Stimulated activated CD4-positive, alpha-beta T cell treated with anti-CD3 and anti-CD28 coated beads, Interleukin-2, amount 100 ng/mL, for 4 hours (primary cell): ENCODE results near the gene TSEN2.
"Not testable (repeated sequence)": the region's sequence is repeated elsewhere in the genome, so short reads cannot be mapped to it uniquely, and the experiment has no call there.

Experiments used
- DNase-seq: peaks from one replicate; pipeline ENCODE4 v3.0.0-alpha.2; 2020; ENCODE audit warnings: low read depth

Gene TSEN2

GRCh38 chr3:12472796-12473195 lies 11.5 kb upstream of the TSEN2 start:
- no peak for DNase-seq

- no peak for DNase-seq
These were observed 10.8 kb upstream of the TSEN2 start for GRCh38 chr3:12473511-12473910.

- DNase-seq = no peak
These were observed 7.9 kb upstream of the TSEN2 start for GRCh38 chr3:12476238-12476897.

GRCh38 chr3:12477256-12477655 lies 7.0 kb upstream of the TSEN2 start:
- DNase-seq = no peak

- DNase-seq = no peak
These were observed 6.0 kb upstream of the TSEN2 start for GRCh38 chr3:12478326-12478725.

GRCh38 chr3:12479198-12479597 lies 5.1 kb upstream of the TSEN2 start:
- not testable (repeated sequence) for DNase-seq

- no peak for DNase-seq
These were observed 4.3 kb upstream of the TSEN2 start for GRCh38 chr3:12479919-12480427.

- DNase-seq = no peak
These were observed 870 bp upstream of the TSEN2 start for GRCh38 chr3:12483410-12483809.

- no peak for DNase-seq
These were observed 445 bp upstream of the TSEN2 start for GRCh38 chr3:12483872-12484197.

- no peak for DNase-seq
These were observed 675 bp downstream of the TSEN2 start for GRCh38 chr3:12484983-12485327.

- no peak for DNase-seq
These were observed 1.7 kb downstream of the TSEN2 start for GRCh38 chr3:12486001-12486400.

GRCh38 chr3:12486916-12487315 lies 2.6 kb downstream of the TSEN2 start:
- no peak for DNase-seq

- DNase-seq = no peak
These were observed 3.1 kb downstream of the TSEN2 start for GRCh38 chr3:12487336-12487735.

GRCh38 chr3:12487786-12488185 lies 3.5 kb downstream of the TSEN2 start:
- DNase-seq = no peak

- no peak for DNase-seq
These were observed 5.1 kb downstream of the TSEN2 start for GRCh38 chr3:12489368-12489767.

GRCh38 chr3:12489832-12490231 lies 5.6 kb downstream of the TSEN2 start:
- no peak for DNase-seq

- DNase-seq = no peak
These were observed 6.3 kb downstream of the TSEN2 start for GRCh38 chr3:12490547-12490946.

GRCh38 chr3:12495749-12496452 lies 11.6 kb downstream of the TSEN2 start:
- no peak for DNase-seq

- no peak for DNase-seq
These were observed 12.1 kb downstream of the TSEN2 start for GRCh38 chr3:12496453-12496761.

- no peak for DNase-seq
These were observed 15.2 kb downstream of the TSEN2 start for GRCh38 chr3:12499474-12499873.

GRCh38 chr3:12501360-12502020 lies 17.2 kb downstream of the TSEN2 start:
- no peak for DNase-seq

- no peak for DNase-seq
These were observed 19.1 kb downstream of the TSEN2 start for GRCh38 chr3:12503126-12503957.
